ENCODE results near the gene THOC6.

THOC6 gene

DNA sequence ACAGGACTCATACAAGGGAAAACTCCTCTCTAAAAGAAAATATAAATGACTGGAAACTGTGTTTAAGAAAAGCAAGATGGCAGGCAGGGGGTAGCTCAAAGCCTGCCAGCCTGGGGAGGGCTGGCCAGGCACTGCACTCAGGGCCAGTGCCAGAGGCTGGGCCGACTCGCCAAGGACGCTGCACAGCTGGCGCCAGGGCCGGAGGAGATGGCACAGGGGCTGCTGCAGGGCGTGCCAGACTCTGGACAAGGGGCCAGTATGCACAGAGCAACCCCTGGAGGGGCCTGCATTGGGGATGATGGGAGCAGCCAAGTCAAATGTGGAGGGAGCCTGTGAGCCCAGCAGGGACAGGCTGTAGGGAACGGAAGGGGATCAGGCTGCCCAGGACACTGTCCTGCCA, 47.6 kb upstream of the THOC6 start:
- H3K9me3 ChIP-seq (replicated peaks; ENCODE audit: insufficient read depth, low read length), result no peaks in the 10 kb centered on the region
- H3K79me2 ChIP-seq (ENCODE audit: low read length), result peaks cover 42% of the 10 kb centered on the region
- no peak overlapping the region for H3K27ac ChIP-seq (ENCODE audit: low read length)
- H3K9me2 ChIP-seq (replicated peaks; ENCODE audit: insufficient read depth, low read length), result no peaks in the 10 kb centered on the region
- H3K9ac ChIP-seq (ENCODE audit: low read length), result no peak overlapping the region
- DNase-seq, result no peak
- no peaks in the 10 kb centered on the region for H3K4me1 ChIP-seq (ENCODE audit: low read length)
- no peak overlapping the region for H3K4me2 ChIP-seq (ENCODE audit: low read depth, low read length)
- H4K20me1 ChIP-seq (ENCODE audit: insufficient read depth, low read length), result no peaks in the 10 kb centered on the region
- TF ChIP-seq, protein P1, sequence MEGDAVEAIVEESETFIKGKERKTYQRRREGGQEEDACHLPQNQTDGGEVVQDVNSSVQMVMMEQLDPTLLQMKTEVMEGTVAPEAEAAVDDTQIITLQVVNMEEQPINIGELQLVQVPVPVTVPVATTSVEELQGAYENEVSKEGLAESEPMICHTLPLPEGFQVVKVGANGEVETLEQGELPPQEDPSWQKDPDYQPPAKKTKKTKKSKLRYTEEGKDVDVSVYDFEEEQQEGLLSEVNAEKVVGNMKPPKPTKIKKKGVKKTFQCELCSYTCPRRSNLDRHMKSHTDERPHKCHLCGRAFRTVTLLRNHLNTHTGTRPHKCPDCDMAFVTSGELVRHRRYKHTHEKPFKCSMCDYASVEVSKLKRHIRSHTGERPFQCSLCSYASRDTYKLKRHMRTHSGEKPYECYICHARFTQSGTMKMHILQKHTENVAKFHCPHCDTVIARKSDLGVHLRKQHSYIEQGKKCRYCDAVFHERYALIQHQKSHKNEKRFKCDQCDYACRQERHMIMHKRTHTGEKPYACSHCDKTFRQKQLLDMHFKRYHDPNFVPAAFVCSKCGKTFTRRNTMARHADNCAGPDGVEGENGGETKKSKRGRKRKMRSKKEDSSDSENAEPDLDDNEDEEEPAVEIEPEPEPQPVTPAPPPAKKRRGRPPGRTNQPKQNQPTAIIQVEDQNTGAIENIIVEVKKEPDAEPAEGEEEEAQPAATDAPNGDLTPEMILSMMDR (IDR thresholded peaks at IDR 0.05; ENCODE audit: low read length), result no peak
- TF ChIP-seq EZH2phosphoT487 (IDR thresholded peaks at IDR 0.05; ENCODE audit: low read length) (no peak), EZH2 (optimal IDR thresholded peaks at IDR 0.05; ENCODE audit: low read depth, low read length) (no peak)
- no peaks in the 10 kb centered on the region for H3K27me3 ChIP-seq (replicated peaks; ENCODE audit: insufficient read depth, low read length)
- H2AFZ ChIP-seq (ENCODE audit: low read length), result no peak overlapping the region
- H3K36me3 ChIP-seq (replicated peaks; ENCODE audit: insufficient read depth, low read length), result no peaks in the 10 kb centered on the region; the same call in 1 of the 2 replicates
- no peak overlapping the region for H3K4me3 ChIP-seq (ENCODE audit: low read length)
- H3F3A ChIP-seq (ENCODE audit: insufficient read depth, low read length), result peaks cover 15% of the 10 kb centered on the region

DNA sequence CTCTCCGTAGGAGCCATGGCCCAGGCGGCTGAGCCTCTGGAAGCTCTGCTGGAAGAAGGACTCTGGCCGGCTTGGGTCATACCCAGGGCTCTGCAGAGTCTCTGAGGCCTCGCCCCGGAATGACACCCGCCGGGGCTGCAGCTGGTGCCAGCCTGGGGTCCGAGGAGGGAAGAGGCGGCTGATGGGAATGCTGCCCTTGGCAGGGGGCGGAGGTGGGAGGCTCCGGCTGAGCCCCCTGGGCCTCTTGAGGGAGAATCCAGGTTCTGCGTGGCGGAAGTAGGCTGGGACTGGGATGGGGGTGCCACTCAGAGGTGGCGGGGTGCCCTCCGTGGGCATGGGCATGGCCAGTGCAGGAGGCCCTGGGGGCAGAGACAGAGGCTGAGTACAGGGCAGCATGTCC, 47.2 kb upstream of the THOC6 start:
- Histone ChIP-seq H3F3A (ENCODE audit: insufficient read depth, low read length) (peaks cover 15% of the 10 kb centered on the region), H3K9me2 (replicated peaks; ENCODE audit: insufficient read depth, low read length) (no peaks in the 10 kb centered on the region), H3K4me3 (ENCODE audit: low read length) (no peak overlapping the region), H3K36me3 (replicated peaks; ENCODE audit: insufficient read depth, low read length) (no peaks in the 10 kb centered on the region; the same call in 1 of the 2 replicates), H3K27me3 (replicated peaks; ENCODE audit: insufficient read depth, low read length) (no peaks in the 10 kb centered on the region), H3K4me2 (ENCODE audit: low read depth, low read length) (no peak overlapping the region), H4K20me1 (ENCODE audit: insufficient read depth, low read length) (no peaks in the 10 kb centered on the region), H3K79me2 (ENCODE audit: low read length) (peaks cover 37% of the 10 kb centered on the region), H3K4me1 (ENCODE audit: low read length) (no peaks in the 10 kb centered on the region), H2AFZ (ENCODE audit: low read length) (no peak overlapping the region), H3K9ac (ENCODE audit: low read length) (no peak overlapping the region), H3K9me3 (replicated peaks; ENCODE audit: insufficient read depth, low read length) (no peaks in the 10 kb centered on the region), H3K27ac (ENCODE audit: low read length) (no peak overlapping the region)
- no peak for DNase-seq
- TF ChIP-seq, protein P1 (IDR thresholded peaks at IDR 0.05; ENCODE audit: low read length), result no peak

DNA sequence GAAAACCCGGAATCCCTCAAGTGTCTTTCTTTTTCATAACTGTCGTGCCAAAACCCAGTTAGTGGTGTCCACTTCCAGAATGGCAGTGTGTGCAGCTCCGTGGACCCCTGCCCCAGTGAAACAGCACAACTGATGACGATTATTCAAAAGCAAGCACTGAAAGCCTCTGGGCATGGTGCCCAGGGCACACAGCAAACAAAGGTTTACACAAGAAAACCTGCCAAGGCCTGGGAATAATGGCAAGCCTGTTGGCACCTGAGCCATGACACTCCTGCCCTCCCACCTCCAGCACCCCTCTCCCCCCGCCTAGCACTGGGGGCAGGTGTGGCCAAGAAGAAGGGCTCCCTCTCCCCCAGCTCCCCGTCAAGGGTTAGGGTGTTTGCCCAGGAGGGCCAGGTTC, 46.4 kb upstream of the THOC6 start:
- Histone ChIP-seq H3F3A (ENCODE audit: insufficient read depth, low read length) (peaks cover 10% of the 10 kb centered on the region), H3K79me2 (ENCODE audit: low read length) (peaks cover 29% of the 10 kb centered on the region), H3K27me3 (replicated peaks; ENCODE audit: insufficient read depth, low read length) (no peaks in the 10 kb centered on the region), H3K36me3 (replicated peaks; ENCODE audit: insufficient read depth, low read length) (no peaks in the 10 kb centered on the region; the same call in 1 of the 2 replicates), H3K4me3 (ENCODE audit: low read length) (no peak overlapping the region), H3K9ac (ENCODE audit: low read length) (no peak overlapping the region), H3K4me1 (ENCODE audit: low read length) (no peaks in the 10 kb centered on the region), H3K27ac (ENCODE audit: low read length) (no peak overlapping the region), H3K4me2 (ENCODE audit: low read depth, low read length) (no peak overlapping the region), H3K9me3 (replicated peaks; ENCODE audit: insufficient read depth, low read length) (no peaks in the 10 kb centered on the region), H2AFZ (ENCODE audit: low read length) (no peak overlapping the region), H3K9me2 (replicated peaks; ENCODE audit: insufficient read depth, low read length) (no peaks in the 10 kb centered on the region), H4K20me1 (ENCODE audit: insufficient read depth, low read length) (no peaks in the 10 kb centered on the region)
- no peak for DNase-seq
- TF ChIP-seq, protein P1 (IDR thresholded peaks at IDR 0.05; ENCODE audit: low read length), result no peak
- TF ChIP-seq EZH2phosphoT487 (IDR thresholded peaks at IDR 0.05; ENCODE audit: low read length), result no peak
